ENCODE results near the gene TTC9B.
"Not testable (repeated sequence)": the region's sequence is repeated elsewhere in the genome, so short reads cannot be mapped to it uniquely, and the experiment has no call there.

The TTC9B gene

DNA sequence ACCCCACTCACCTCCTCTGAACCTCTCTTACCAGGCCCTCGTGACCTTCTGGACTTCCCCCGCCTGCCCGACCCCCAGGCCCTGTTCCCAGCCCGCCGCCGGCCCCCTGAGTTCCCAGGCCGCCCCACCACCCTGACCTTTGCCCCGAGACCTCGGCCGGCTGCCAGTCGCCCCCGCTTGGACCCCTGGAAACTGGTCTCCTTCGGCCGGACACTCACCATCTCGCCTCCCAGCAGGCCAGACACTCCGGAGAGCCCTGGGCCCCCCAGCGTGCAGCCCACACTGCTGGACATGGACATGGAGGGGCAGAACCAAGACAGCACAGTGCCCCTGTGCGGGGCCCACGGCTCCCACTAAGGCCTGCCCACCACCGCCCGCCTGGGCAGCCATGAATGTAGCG, 3.2 kb downstream of the TTC9B start:
- no peak for DNase-seq (ENCODE audit: low read depth)

GRCh38 chr19:40213882-40214570, 4.2 kb downstream of the TTC9B start:
- DNase-seq (ENCODE audit: low read depth) = no peak

GRCh38 chr19:40213251-40213829, 4.8 kb downstream of the TTC9B start:
- no peak for DNase-seq (ENCODE audit: low read depth)

DNA sequence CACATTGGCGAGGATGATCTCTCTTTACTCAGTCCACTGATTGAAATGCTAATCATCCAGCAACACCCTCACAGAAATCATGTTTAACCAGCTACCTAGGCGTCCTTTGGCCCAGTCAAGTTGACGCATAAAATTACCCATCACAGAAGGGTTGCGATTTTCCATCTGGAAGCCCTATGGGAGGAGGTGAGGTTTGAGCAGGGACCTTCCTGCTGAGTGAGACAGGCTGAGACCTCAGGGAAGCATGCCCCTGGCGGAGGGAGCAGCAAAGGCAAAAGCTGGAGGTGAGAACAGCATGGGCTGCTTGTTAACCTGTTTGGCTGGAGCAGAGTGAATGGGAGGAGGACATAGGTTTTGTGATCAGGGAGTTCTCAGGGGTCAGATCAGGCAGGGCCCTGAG, 7.3 kb downstream of the TTC9B start:
- DNase-seq (ENCODE audit: low read depth) = no peak

GRCh38 chr19:40208602-40209001, 9.6 kb downstream of the TTC9B start:
- DNase-seq (ENCODE audit: low read depth) = no peak

DNA sequence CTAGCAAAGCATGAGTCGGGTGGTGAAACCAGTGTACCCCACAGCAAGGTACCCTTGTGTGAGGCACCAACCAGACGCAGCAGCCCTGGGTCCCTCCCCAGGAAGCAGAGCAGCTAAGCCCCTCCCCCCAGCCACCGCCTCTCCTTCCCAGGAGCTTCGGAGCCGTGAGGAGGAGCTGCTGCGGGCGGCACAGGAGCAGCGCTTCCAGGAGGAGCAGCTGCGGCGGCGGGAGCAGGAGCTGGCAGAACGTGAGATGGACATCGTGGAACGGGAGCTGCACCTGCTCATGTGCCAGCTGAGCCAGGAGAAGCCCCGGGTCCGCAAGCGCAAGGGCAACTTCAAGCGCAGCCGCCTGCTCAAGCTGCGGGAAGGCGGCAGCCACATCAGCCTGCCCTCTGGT, 12.4 kb downstream of the TTC9B start:
- no peak for DNase-seq (ENCODE audit: low read depth)

- DNase-seq (ENCODE audit: low read depth) = no peak
Measured at GRCh38 chr19:40204381-40204780, 13.8 kb downstream of the TTC9B start.

DNA sequence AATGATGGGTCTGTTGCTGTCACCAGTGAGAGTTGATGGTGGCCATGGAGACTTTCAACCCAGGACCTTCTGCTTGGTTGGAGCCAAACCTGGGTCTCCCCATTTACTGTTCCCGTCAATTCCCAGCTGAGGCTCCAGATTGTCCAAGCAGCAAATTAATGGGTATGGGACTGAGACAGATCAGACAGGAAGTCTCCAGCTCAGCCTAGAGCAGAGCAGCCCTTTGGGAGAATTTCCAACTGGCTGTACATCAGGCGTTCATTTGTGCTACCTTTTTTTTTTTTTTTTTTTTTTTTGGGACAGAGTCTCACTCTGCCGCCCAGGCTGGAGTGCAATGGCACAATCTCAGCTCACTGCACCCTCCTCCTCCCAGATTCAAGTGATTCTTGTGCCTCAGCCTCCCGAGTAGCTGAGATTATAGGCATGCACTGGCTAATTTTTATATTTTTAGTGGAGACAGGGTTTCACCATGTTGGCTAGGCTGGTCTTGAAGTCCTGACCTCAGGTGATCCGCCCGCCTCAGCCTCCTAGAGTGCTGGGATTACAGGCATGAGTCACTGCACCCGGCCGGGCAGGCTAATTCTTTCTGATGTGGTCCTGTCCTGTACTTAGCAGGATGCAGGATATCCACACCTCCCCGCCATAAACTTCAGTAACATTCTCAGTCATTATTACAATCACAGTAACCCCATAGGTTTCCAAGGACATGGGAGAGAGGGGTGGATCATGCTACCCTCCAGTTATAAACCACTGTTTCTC, 17.7 kb downstream of the TTC9B start:
- no peak for DNase-seq (ENCODE audit: low read depth)

DNA sequence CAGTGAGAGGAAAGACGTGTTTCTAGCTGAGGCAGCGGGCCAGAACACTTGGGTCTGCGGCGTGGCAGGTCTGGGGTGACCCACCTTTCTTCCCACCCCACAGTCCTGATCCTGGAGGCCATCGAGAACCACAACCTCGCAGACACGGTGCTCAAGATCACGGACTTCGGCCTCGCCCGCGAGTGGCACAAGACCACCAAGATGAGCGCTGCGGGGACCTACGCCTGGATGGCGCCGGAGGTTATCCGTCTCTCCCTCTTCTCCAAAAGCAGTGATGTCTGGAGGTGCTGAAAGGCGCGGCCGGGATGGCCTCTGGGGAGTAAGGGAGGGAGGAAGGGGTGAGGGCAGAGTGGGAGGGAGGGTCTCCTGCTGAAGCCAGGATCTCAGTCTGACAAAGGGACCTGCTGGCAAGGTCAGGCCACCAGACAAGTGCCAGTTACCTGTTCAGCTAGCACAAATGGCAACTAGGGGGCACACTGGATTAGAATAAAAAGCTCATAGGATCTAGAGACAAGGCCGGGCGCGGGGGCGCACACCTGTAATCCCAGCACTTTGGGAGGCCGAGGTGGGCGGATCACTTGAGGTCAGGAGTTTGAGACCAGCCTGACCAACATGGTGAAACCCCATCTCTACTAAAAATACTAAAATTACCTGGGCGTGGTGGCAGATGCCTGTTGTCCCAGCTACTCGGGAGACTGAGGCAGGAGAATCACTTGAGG, 19.8 kb downstream of the TTC9B start:
- no peak for DNase-seq (ENCODE audit: low read depth)

- DNase-seq (ENCODE audit: low read depth) = no peak
Measured at GRCh38 chr19:40193587-40193849, 24.7 kb downstream of the TTC9B start.

- no peak for DNase-seq (ENCODE audit: low read depth)
Measured at GRCh38 chr19:40192758-40193586, 25.2 kb downstream of the TTC9B start.

DNA sequence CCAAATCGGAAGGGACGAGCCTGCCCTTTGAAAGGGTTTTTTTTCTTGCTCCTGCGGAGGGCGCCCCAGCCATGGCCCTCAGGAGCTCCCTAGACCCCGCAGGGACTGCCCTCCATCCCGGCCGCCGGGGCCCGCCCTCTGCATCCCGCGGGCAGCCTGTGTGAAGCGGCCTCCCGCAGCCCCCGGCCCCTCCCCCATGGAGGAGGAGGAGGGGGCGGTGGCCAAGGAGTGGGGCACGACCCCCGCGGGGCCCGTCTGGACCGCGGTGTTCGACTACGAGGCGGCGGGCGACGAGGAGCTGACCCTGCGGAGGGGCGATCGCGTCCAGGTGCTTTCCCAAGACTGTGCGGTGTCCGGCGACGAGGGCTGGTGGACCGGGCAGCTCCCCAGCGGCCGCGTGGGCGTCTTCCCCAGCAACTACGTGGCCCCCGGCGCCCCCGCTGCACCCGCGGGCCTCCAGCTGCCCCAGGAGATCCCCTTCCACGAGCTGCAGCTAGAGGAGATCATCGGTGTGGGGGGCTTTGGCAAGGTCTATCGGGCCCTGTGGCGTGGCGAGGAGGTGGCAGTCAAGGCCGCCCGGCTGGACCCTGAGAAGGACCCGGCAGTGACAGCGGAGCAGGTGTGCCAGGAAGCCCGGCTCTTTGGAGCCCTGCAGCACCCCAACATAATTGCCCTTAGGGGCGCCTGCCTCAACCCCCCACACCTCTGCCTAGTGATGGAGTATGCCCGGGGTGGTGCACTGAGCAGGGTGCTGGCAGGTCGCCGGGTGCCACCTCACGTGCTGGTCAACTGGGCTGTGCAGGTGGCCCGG, 26.1 kb downstream of the TTC9B start:
- DNase-seq (ENCODE audit: low read depth) = no peak

DNA sequence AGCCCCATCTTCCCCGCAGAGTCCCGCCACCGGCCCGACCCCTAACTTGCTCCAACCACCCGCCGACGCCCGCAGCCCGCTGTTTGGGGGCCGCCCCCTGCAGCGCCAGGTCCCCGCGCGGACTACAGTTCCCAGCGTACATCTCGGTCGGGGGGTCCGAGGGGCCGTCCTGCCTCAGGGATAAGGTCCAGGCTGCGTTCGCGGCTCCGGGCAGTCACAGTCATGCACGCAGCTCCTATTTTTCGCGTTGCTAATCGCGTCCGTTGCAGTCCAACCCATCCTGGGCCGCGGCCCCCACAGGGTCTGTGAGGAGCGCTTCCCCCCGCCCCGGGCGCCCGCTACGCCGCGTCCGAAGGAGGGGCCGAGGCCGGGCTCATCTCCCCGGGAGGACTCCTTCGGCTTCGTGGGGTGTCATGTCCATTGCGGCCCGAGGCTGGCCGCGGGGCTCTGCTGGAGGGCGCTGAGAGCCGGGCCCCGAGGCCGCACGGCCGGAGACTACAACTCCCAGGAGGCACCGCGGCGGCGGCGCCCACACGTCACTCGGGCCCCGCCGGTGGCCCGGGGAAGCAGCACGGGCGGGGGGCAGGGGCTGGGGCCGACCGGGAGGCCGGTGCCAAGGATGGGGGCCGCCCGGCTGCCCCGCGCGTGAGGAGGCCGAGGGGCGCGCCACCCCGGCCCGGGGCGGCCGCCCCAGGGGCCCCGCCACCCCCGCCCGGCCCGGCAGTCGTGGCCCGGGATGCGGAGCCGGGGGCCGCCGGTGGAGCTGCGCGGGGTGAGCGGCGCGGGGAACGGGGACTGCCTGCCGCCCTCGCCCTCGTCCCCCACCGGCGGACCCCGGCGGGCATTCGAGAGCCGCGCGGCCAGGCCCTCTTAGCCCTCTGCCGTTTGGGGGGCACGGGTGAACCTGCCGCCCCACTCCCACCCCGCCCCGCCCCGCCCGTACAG, 27.0 kb downstream of the TTC9B start, which contains the start of gene MAP3K10:
MAP3K10 (plus strand) TSS at position 536 of the 945 bp plus-strand sequence. CDS start 606 bp downstream, outside the sequence.
- peak; percentile 31 for DNase-seq (ENCODE audit: low read depth)

- DNase-seq (ENCODE audit: low read depth) = no peak
Measured at GRCh38 chr19:40184273-40184672, 33.9 kb downstream of the TTC9B start.

GRCh38 chr19:40178756-40179155, 39.4 kb downstream of the TTC9B start:
- no peak for DNase-seq (ENCODE audit: low read depth)

DNA sequence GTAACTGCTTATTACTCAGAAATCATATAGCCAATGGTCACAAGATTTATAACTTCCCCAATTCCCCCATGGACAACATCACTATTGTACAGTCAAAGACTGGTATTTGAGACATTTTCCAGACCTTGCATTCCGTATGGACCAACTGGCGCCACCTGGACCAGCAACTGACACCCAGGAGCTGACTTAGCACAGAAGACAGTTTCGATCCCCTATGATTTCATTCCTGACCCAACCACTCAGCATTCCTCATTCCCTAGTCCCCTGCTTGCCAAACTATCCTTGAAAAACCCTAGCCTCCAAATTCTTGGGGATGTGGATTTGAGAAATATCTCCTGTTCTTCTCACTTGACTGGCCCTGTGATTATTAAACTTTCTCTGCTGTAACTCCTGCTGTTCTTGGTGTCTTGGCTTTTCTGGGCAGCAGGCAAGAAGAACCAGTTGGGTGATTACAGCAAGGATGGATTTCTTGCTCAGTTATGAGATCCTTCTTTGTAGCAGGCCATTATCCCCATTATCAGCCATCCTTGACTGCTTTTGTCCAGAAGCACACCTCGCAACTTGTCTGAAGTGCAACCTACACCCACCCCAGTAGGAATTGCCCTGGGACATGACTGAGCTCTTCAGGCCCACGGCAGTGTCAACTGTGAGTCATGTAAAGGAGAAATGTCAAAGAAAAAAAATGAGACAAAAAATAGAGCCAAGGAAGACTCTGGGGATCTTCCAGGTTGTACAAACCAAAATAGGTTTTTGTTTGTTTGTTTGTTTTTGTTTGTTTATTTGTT, 40.7 kb downstream of the TTC9B start:
- no peak for DNase-seq (ENCODE audit: low read depth)

- DNase-seq (ENCODE audit: low read depth) = no peak
Measured at GRCh38 chr19:40175820-40176219, 42.4 kb downstream of the TTC9B start.

GRCh38 chr19:40174092-40174491, 44.1 kb downstream of the TTC9B start:
- no peak for DNase-seq (ENCODE audit: low read depth)

GRCh38 chr19:40171293-40171692, 46.9 kb downstream of the TTC9B start:
- DNase-seq (ENCODE audit: low read depth) = not testable (repeated sequence)

All from fibroblast of the conjunctiva (primary cell).